A549 treated with dexamethasone at 1 μM for 4 hours (cell line): ENCODE measurements around the gene SLC9C2. TPM values are rescaled to one million over a fixed set of nuclear protein-coding genes. Genes with fewer than 3 reads are reported as not detected.

Experiments used
- total RNA-seq: library from RNA; stranded (reverse); fragments of 200-300 nt; extraction: Qiagen RNA extraction; gene quantifications from 5 replicates; pipeline ENCODE4 v1.2.3, GENCODE V29; 2022

Gene SLC9C2
- total RNA-seq = not detected in 5 replicates

GRCh38 chr1:173603056-173603591 is at the start of gene SLC9C2:
Gene SLC9C2, minus strand, starts transcription at chr1:173603072. Its CDS starts 1,296 bp downstream, at chr1:173601776.

GRCh38 chr1:173635116-173635515 is 32.2 kb upstream of the SLC9C2 start, which contains the start of gene TEX50:
Gene TEX50, plus strand, starts transcription at chr1:173635338. Its CDS starts 184 bp downstream, at chr1:173635522.

GRCh38 chr1:173477286-173478093 is 125.4 kb downstream of the SLC9C2 start, which contains the start of gene PRDX6:
Gene PRDX6, plus strand, starts transcription at chr1:173477335. Its CDS starts 63 bp downstream, at chr1:173477398.

Other genes starting within 250 kb of the SLC9C2 start
- gene PRDX6, start 125.7 kb downstream of the SLC9C2 start, total RNA-seq = 297 to 355 TPM (median 305 TPM) in 5 replicates
- not detected in 5 replicates for gene TEX50, start 32.3 kb upstream of the SLC9C2 start, total RNA-seq
- 0.11 to 0.19 TPM (median 0.16 TPM) in 4 of 5 replicates, not detected in the other for gene ANKRD45, start 66.8 kb upstream of the SLC9C2 start, total RNA-seq
- 11.3 to 14.5 TPM (median 13.7 TPM) in 5 replicates for gene KLHL20, start 111.9 kb upstream of the SLC9C2 start, total RNA-seq
- gene DARS2, start 221.6 kb upstream of the SLC9C2 start, total RNA-seq = 40.9 to 48.4 TPM (median 44.1 TPM) in 5 replicates
- 12.6 to 16.0 TPM (median 14.1 TPM) in 5 replicates for gene CENPL, start 221.8 kb upstream of the SLC9C2 start, total RNA-seq